ENCODE measurements around the gene DRD3. TPM values are rescaled to one million over a fixed set of nuclear protein-coding genes. Genes with fewer than 3 reads are reported as not detected.

The DRD3 gene
- total and polyA plus RNA-seq, 2 donors (not counting 1 experiment from before 2014, with no cell fraction given): not detected

- Histone ChIP-seq H2AFZ (ENCODE audit: low read length) (no peak overlapping the region), H3K9me3 (ENCODE audit: control insufficient read depth, insufficient read depth, low read depth, low read length) (no peaks in the 10 kb centered on the region), H3K4me1 (ENCODE audit: control insufficient read depth, extremely low read depth, insufficient read depth, low read length) (no peaks in the 10 kb centered on the region), H3K27me3 (ENCODE audit: control insufficient read depth, insufficient read depth, low read length) (no peaks in the 10 kb centered on the region), H3K4me2 (ENCODE audit: extremely low read depth, insufficient read depth, low read length) (no peak overlapping the region), H3K27ac (ENCODE audit: insufficient read depth, low read length) (no peak overlapping the region), H3K79me2 (ENCODE audit: control insufficient read depth, insufficient read depth, low read length) (no peaks in the 10 kb centered on the region), H4K20me1 (ENCODE audit: control insufficient read depth, extremely low read depth, insufficient read depth, low read length) (no peaks in the 10 kb centered on the region), H3K9ac (ENCODE audit: insufficient read depth, low read length) (no peak overlapping the region), H3K36me3 (ENCODE audit: control insufficient read depth, insufficient read depth, low read length) (no peaks in the 10 kb centered on the region), H3K4me3 (replicated peaks in 1 of 4; ENCODE audit: control extremely low read depth in 1 of 4, insufficient read depth in 1 of 4, low read depth in 3 of 4, low read length in 4 of 4) (no peak overlapping the region)
- TF ChIP-seq CTCF (conservative IDR thresholded peaks at IDR 0.05 in 1 of 2, IDR thresholded peaks at IDR 0.05 in 1 of 2; ENCODE audit: low read depth in 1 of 2, low read length in 2 of 2) (no peak), EZH2 (IDR thresholded peaks at IDR 0.05; ENCODE audit: low read length, missing control alignments) (no peak)
- DNase-seq (ENCODE audit: low read depth in 2 of 2): no peak
Observed at GRCh38 chr3:114133947-114134346, 44.9 kb downstream of the DRD3 start.

GRCh38 chr3:114132500-114132899 is 46.4 kb downstream of the DRD3 start:
- Histone ChIP-seq H3K9ac (ENCODE audit: insufficient read depth, low read length) (no peak overlapping the region), H3K4me3 (replicated peaks in 1 of 4; ENCODE audit: control extremely low read depth in 1 of 4, insufficient read depth in 1 of 4, low read depth in 3 of 4, low read length in 4 of 4) (no peak overlapping the region), H3K36me3 (ENCODE audit: control insufficient read depth, insufficient read depth, low read length) (no peaks in the 10 kb centered on the region), H3K4me1 (ENCODE audit: control insufficient read depth, extremely low read depth, insufficient read depth, low read length) (no peaks in the 10 kb centered on the region), H3K9me3 (ENCODE audit: control insufficient read depth, insufficient read depth, low read depth, low read length) (no peaks in the 10 kb centered on the region), H3K79me2 (ENCODE audit: control insufficient read depth, insufficient read depth, low read length) (no peaks in the 10 kb centered on the region), H3K27ac (ENCODE audit: insufficient read depth, low read length) (no peak overlapping the region), H3K4me2 (ENCODE audit: extremely low read depth, insufficient read depth, low read length) (no peak overlapping the region), H4K20me1 (ENCODE audit: control insufficient read depth, extremely low read depth, insufficient read depth, low read length) (no peaks in the 10 kb centered on the region), H2AFZ (ENCODE audit: low read length) (no peak overlapping the region), H3K27me3 (ENCODE audit: control insufficient read depth, insufficient read depth, low read length) (no peaks in the 10 kb centered on the region)
- TF ChIP-seq EZH2 (IDR thresholded peaks at IDR 0.05; ENCODE audit: low read length, missing control alignments) (no peak), CTCF (conservative IDR thresholded peaks at IDR 0.05 in 1 of 2, IDR thresholded peaks at IDR 0.05 in 1 of 2; ENCODE audit: low read depth in 1 of 2, low read length in 2 of 2) (no peak)
- no peak for DNase-seq (ENCODE audit: low read depth in 2 of 2)

GRCh38 chr3:114128826-114129225 is 50.0 kb downstream of the DRD3 start:
- peak in 1 of 2 donors; percentile 54 for DNase-seq (ENCODE audit: low read depth in 2 of 2)
- no peak overlapping the region for H3K27ac ChIP-seq (ENCODE audit: insufficient read depth, low read length)
- H3K4me2 ChIP-seq (ENCODE audit: extremely low read depth, insufficient read depth, low read length): no peak overlapping the region
- H3K4me1 ChIP-seq (ENCODE audit: control insufficient read depth, extremely low read depth, insufficient read depth, low read length): no peaks in the 10 kb centered on the region
- no peak overlapping the region for H3K4me3 ChIP-seq (replicated peaks in 1 of 4; ENCODE audit: control extremely low read depth in 1 of 4, insufficient read depth in 1 of 4, low read depth in 3 of 4, low read length in 4 of 4)
- no peaks in the 10 kb centered on the region for H3K27me3 ChIP-seq (ENCODE audit: control insufficient read depth, insufficient read depth, low read length)
- H3K79me2 ChIP-seq (ENCODE audit: control insufficient read depth, insufficient read depth, low read length): no peaks in the 10 kb centered on the region
- H2AFZ ChIP-seq (ENCODE audit: low read length): no peak overlapping the region
- no peaks in the 10 kb centered on the region for H3K9me3 ChIP-seq (ENCODE audit: control insufficient read depth, insufficient read depth, low read depth, low read length)
- no peaks in the 10 kb centered on the region for H4K20me1 ChIP-seq (ENCODE audit: control insufficient read depth, extremely low read depth, insufficient read depth, low read length)
- no peak for TF ChIP-seq EZH2 (IDR thresholded peaks at IDR 0.05; ENCODE audit: low read length, missing control alignments)
- TF ChIP-seq CTCF (conservative IDR thresholded peaks at IDR 0.05 in 1 of 2, IDR thresholded peaks at IDR 0.05 in 1 of 2; ENCODE audit: low read depth in 1 of 2, low read length in 2 of 2): no peak
- no peaks in the 10 kb centered on the region for H3K36me3 ChIP-seq (ENCODE audit: control insufficient read depth, insufficient read depth, low read length)
- no peak overlapping the region for H3K9ac ChIP-seq (ENCODE audit: insufficient read depth, low read length)
